ENCODE measurements around the gene SIL1.
"Not testable (repeated sequence)": the region's sequence is repeated elsewhere in the genome, so short reads cannot be mapped to it uniquely, and the experiment has no call there.

Gene SIL1

DNA sequence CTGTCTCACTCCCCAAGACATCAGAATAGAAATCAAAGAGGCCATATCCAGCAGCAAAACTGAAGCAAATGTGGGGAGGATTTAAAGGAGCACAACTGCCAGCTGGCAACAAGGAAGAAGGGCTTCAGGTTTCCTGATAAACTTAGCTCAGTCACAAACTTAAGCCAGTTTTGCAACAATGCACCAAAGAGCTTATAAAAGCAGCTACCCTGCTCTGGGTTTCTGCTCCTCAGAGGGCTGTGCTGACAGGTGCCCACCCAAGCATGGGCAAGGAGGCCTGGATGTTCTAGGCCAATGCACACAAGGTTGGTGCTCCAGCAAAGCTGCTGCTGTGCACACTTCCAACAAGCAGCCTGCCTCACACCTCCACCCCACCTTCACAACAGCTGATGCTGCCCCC, 132.9 kb downstream of the SIL1 start:
- DNase-seq (ENCODE audit: low spot score) = no peak

DNA sequence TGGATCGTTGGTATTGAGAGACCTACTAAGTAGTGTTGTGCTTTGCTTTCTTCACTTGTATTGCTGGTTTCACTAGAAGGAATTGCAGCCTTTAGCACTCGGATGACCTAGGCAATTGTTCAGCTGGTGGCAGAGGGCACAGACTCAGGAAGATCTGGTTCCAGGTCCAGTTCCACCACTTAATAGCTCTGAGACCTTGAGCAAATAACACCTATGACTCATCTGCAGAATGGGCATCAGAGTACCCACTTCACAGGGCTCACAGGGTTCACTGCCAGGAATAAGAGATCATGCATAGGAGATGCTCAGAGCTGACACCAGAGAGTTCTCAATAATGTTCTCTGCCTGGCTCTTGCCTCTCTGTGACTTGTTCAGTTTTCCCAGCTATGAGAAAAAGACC, 133.6 kb downstream of the SIL1 start:
- DNase-seq (ENCODE audit: low spot score) = no peak

DNA sequence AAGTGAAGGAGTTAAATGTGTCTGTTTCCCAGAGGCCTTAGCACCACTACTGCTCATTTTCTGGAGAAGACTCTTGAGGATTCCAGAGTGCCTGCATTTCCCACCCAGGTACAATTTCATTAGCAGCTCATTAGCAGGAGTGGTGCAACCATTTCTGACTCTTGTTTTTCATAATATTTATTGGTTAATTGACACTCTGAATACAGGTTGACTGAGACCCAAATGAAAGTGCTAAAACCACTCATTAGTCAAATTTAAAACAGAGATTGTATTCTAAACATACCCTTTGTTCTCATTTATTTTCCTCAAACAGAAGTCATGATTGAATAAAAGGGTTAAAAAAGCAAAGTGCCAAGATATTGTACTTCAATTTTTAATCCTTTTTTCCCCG, 134.5 kb downstream of the SIL1 start:
- DNase-seq (ENCODE audit: low spot score) = no peak

DNA sequence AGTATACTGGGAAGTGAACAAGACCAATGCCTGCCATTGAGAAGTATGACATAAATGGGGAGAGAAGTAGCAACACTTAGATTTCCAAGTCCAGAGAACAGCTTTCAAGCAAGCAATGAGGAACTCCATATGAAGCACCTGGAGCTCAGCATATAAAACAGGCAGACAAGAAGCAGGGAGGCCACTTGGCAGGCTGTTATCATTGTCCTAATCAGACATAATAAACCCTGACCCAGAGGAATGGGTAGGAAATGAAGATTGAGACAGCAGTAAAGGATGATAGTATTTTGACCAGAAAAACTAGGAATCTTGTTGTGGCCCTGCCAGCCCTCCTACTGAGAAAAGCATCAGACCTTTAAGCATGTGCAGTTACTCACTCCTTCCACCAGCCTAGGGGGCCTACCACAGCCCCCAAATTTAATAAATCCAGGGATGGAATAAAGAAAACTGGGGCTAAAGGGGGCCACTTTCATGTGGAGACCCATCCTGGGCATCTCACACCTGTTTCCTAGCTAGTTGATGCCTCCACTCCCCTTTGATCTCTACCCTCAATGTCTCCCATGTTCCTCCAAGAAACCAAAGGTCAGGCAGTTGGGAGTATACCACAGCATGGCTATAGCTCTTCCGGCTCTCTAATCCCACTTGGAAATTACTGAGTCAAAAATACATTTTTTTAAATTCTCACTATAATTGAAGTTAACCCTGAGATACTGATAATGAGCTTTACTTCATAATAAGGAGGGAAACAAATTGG, 135.1 kb downstream of the SIL1 start:
- DNase-seq (ENCODE audit: low spot score) = no peak

DNA sequence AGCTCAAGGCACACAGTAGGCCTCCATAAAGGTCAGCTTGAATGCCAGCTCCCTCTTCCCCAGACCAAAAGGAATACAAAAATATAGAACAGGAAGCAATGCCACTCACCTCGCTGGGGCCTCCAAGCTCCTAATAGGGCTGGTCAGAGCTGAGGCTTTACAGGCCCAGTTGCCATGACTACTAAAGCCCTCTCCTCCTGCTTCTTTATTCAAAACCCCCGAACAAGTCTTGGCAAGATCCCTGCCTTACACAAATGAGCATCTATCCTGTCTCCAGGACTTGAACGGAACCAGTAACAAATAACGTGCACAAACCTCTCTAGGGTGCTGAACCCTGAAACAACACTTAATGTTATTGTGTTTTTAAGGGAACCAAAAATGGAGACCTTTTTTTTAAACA, 136.3 kb downstream of the SIL1 start:
- DNase-seq (ENCODE audit: low spot score) = no peak

DNA sequence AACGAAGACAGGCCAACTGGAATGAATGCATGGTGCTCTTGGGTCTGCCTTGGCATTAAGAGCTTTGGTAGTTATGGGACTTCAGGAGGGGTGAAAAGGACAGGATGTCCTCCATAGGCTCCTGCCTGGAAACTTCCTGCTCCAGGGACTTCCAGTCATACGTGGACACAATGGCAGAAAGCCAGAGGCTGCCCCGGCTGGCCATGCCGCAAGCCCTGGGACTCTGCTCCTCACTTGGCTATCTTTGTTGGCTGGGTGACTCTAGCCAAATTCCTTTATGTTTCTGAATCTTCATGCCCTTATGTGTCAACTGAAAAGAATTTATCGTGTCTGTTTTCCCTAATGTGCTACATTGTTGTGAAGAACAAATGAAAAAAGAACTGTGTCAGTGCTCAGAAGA, 136.9 kb downstream of the SIL1 start:
- peak; percentile 51 for DNase-seq (ENCODE audit: low spot score)

DNA sequence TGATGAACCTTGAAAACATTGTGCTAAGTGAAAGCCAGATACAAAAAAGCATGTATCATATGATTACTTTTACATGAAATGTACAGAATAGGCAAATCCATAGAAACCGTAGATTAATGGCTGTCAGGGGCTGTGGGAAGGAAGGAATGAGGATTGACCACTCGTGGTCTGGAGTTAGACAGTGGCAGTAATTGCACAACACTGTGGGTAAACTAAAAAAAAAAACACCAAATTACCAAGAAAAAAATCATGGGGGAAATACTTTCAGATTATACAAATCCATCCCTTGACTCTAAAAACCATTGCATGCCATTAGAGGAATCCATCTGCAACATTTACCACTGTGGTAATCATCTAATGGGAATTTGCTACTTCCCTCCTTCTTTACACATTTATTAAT, 140.0 kb downstream of the SIL1 start:
- DNase-seq (ENCODE audit: low spot score) = no peak

DNA sequence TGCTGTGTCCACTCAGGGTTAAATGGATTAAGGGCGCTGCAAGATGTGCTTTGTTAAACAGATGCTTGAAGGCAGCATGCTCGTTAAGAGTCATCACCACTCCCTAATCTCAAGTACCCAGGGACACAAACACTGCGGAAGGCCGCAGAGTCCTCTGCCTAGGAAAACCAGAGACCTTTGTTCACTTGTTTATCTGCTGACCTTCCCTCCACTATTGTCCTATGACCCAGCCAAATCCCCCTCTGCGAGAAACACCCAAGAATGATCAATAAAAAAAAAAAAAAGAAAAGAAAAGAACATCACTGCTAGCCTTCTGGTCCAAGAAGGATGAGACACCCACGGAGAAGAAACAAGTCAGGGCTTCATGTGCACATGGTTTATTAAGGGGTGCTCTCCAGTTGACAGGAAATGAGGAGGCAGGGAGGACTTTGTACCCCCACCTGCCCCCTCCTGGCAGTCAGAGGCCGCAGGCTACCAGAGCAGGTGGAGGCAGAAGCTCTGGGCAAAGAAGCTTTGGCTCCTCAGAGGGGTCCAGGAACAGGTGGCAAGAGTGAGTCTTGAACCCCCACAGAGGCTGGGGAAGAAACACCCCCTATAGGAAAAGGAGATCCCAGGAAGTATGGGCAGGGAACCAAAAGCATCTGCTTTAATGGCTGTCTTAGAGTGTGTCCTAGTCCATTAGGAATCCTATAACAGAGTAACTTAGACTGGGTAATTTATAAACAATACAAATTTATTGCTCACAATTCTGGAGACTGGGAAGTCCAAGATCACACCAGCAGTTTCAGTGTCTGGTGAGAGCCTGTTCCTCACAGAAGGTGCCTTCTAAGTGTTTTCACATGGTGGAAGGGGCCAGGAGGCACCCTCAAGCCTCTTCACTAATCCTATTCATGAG, 140.9 kb downstream of the SIL1 start:
- not testable (repeated sequence) for DNase-seq (ENCODE audit: low spot score)

DNA sequence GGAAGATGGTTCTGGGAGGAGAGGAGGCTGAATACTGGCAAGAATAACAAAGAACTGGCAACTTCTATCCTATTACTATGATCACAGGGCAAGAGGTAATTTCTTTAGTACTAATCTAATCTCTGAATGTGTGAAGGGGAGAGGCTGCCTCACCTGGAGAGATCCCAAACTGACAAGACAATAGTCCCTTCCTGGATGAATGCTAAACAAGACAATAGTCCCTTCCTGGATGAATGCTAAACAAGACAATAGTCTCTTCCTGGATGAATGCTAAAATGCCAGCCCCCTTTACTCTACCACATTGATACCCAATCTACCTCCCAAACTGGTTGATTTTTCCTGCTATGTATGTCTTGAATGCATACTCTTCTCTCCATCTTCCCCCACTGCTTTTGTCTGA, 145.2 kb downstream of the SIL1 start:
- no peak for DNase-seq (ENCODE audit: low spot score)

DNA sequence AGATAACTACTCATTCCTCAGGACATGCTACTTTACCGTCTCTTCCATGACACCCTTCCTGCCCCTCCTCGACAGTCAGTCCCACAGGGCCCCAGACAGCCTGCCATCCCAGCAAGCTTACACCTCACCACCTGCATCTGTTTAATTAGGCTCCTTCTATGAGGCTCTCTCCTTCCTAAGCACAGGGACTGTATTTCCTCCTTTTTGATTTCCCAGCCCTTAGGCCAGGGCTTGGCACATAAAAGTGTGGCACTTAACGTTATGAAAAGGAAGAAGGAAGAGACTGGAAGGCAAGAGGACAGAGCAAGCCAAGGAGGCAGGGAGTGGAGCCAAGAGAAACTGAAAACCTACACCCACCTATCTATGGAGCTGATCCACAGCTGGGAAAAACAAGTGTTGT, 146.8 kb downstream of the SIL1 start:
- DNase-seq (ENCODE audit: low spot score) = no peak

DNA sequence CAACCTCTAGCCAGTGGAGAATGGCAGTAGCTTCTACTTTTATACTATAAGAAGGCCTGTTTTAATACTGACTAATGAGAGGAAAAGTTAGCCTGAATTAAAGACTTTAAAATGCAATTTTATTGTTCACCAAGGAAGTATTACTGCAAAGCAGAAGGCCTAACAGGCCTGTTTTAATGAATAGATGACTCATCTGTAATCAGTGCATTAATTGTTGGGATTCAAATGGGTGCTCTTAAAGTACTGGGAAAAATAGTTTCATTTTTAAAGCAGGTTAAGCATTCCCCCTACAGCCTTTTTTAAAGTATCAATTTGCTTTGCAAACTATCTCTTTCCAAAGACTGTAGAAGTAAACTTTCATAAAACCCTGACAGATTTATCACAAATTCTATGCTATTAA, 147.7 kb downstream of the SIL1 start:
- DNase-seq (ENCODE audit: low spot score) = no peak

DNA sequence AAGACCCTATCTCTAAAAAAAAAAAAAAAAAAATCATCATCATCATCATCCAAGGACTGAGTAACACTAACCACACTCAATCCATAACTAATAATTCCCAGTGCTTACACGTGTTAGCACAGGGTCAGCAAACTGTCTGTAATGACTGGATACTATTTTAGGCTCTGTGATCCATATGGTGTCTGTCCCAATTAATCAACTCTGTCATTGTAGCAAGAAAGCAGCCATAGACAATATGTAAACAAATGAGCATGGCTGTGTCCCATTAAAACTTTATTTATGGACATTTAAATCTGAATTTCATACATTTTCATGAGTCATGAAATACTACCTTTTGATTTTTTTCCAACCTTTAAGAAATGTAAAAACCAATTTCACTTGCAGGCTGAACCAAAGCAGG, 148.4 kb downstream of the SIL1 start:
- no peak for DNase-seq (ENCODE audit: low spot score)

DNA sequence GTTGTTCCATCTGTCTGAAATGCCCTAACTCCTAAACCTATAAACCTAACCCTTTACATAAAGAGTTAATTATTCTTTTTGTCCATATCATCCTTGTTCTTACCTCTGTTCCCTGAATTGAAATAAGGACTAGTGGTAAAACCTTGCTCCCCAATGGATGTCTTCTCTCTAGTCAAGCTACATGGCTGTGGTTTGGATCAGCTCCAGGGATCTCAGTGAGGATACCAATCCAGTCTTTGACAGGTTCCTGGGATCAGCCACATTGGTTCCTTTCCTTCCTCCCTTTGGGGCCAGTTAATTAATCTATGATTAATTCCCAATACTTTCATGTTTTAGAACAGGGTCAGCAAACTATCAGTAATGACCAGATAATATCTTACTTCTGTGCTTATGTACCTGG, 151.6 kb downstream of the SIL1 start:
- DNase-seq (ENCODE audit: low spot score) = no peak

DNA sequence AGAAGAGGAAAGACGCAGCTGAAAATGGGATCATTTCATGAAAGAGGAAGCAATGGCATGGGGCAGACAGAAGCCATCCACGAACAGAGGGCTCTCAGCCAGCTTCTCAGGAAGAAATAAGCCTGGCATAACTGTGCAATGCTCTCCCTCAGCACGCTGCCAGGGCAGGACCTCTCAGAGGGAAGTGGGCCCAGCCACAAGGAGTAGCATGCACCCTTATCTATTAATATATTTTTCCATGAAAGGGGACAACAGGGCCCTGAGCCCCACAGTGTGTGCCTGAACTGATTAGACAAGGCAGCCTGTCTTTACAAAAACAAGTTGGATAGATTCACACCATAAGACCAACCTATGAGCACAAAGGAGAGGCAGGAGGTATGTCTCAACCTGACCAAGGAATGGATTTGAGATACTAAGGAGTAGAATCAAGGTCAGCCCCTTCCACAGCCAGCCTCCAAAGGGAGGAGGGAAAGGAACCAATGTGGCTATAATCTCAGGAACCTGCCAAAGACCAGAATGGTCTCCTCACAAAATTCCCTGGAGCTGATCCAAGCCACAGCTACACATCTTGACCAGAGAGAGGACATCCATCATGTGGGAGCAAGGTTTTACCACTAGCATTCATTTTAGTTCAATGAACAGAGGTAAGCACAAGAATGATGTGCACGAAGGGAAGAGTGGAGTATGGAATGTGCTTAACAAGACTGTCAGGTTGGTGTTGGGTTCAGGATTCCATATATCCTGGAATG, 154.8 kb downstream of the SIL1 start:
- DNase-seq (ENCODE audit: low spot score) = no peak

DNA sequence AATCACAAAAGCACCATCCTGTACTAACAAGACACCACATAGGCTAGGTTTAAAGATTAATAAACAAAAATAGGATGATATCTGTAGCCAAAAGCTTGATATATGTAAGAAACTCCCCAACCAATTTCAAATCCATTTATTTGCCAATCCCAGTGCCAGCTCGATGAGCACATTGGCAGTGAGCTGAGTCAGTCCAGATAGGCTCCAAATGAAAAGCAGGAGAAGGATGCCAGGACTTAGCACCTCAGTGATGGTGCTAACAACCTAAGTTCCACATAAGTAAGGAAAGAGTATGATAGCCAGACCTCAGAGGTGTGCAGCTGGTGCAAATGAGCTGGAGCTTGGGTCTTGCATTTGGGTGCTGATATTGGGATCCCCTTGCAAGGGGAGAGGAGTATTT, 158.1 kb downstream of the SIL1 start:
- DNase-seq (ENCODE audit: low spot score) = no peak

DNA sequence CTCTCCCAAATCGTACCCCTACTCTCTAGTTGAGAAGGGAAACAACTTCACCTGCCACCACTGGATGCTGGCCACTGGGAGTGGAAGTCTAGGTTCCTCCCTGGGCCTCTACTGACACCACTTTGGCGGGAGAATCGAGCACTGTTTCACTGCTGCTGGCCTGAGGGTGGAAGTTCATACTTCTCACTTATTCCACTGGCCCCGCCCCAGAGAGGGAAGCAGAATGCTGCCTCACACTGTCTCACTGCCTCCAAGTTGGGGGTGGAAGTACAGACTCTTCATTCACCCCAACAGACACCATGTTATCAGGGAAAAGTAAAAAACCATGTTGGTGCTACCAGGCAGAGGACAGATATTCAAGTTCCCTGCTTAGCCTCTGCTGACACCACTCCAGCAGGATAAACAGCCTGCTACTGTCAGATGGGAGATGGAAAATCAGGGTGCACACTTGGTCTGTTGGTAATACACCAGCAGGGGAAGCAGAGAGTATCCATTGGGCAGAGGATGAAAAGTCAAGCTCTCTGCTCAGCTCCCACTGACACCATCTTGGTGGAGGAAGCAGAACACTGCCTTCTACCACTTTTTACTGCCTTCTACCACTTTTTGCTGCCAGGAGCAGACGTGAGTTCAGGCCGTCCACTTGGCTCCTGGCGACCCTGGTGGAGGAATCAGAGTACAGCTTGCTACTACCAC, 159.4 kb downstream of the SIL1 start:
- no peak for DNase-seq (ENCODE audit: low spot score)

DNA sequence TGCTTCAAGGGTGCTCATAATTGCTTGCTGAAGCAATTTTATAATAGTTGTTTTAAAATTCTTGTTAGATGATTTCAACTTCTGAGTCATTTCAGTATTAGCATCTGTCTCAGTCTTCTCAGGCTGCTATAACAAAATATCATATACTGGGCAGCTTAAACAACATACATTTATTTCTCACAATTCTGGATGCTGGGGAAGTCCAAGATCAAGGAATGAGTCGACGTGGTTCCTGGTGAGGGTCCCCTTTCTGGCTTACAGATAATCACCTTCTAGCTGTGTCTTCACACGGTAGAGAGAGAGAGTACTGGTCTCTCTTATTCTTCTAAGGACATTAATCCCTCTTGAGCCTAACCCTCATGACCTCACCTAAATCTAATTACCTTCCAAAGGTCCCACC, 160.4 kb downstream of the SIL1 start:
- no peak for DNase-seq (ENCODE audit: low spot score)

DNA sequence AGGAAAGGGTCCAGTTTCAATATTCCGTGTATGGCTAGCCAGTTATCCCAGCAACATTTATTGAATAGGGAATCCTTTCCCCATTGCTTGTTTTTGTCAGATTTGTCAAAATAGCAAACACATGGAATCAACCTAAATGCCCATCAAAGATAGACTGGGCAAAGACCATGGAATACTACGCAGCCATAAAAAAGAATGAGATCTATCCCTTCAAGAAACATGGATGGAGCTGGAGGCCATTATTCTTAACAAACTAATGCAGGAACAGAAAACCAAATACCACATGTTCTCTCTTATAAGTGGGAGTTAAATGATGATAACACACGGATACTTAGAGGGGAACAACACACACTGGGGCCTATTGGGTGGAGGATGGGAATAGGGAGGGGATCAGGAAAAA, 161.8 kb downstream of the SIL1 start:
- DNase-seq (ENCODE audit: low spot score) = not testable (repeated sequence)

DNA sequence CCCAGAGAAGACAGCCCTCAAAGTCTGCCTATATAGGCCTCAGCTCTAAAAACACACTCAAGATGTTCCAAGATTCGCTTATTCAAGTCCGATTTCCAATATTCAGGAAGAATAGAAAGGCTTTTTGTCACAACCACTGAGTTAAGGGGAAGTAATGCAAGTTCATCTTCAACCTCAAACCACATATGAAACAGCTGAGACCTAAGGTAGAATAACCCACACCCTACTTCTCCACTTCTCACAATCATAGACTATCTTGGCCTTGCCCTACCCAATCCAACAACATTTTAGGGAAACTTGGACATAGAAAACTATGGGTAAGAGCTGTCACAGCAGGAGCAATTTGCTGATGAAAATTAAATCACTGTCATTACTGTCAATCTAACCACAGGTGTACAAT, 171.0 kb downstream of the SIL1 start:
- no peak for DNase-seq (ENCODE audit: low spot score)

DNA sequence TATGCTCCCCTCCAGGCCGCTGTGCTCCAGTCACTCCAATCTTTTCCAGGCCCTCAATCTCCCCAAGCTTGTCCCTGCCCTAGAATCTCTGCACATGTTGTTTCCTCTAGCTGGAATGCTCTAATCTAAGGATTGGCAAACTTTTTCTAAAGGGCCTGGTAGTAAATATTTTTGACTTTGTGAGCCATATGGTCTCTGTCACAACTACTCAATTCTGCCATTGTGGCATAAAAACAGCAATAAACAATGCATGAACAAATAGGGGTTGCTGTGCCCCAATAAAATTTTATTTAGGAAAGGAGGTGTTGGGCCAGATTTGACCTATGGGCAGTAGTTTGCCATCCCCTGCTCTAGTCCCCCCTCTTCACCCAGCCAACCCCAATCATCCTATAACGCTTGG, 172.5 kb downstream of the SIL1 start:
- DNase-seq (ENCODE audit: low spot score) = no peak

DNA sequence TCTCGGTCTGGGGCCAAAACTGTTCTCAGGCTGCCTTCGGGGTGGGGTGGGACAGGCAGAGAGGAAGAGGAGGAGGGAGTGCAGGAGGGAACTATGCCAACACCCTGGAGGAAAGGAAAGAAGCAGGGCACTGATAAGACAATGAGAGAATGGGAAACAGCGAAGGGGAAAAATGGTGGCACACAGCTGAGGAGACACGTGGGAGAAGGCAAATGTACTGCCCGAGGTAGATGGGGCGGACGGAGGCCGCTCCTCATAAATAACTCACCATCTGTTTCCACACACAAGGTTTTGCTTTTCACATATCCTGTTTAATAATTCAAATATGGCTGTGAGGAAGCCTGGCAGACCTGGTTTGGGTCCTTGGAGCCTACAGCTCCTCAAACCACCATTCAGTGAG, 174.9 kb downstream of the SIL1 start:
- no peak for DNase-seq (ENCODE audit: low spot score)

DNA sequence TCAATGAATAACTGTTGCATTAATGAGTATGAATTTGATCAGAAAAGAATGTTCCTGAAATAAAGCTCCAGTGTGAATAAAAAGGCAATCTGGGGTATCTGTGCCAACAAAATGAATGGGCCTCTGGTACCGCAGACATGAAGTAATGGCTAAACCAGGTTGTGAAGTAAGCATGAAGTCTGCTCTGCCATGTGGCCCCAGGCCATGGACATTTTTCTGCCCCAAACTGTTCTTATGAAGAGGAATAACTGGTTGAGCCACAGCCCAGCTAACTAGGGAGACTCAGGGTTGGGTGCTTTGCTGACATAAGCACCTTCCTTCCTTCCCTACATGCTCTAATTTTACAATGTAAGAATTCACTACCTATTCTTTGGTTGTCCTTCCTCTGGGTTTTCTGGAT, 175.6 kb downstream of the SIL1 start:
- DNase-seq (ENCODE audit: low spot score) = no peak

All from kidney capillary endothelial cell (primary cell).